Ecto neural progenitor cell (in vitro differentiated cells): ENCODE measurements around the gene MLC1.

Experiments used
- DNase-seq: peaks from one replicate; pipeline ENCODE4 v3.0.0-alpha.2; 2018; ENCODE audit warnings: low spot score

MLC1 gene

GRCh38 chr22:50035131-50035881 lies 49.9 kb downstream of the MLC1 start:
- DNase-seq: no peak

- DNase-seq: no peak
Observed at GRCh38 chr22:50034126-50035081, 50.8 kb downstream of the MLC1 start.

GRCh38 chr22:50032941-50033601 lies 52.2 kb downstream of the MLC1 start:
- DNase-seq: no peak

GRCh38 chr22:50032109-50032871 lies 52.9 kb downstream of the MLC1 start:
- DNase-seq: no peak

GRCh38 chr22:50031189-50032091 lies 53.8 kb downstream of the MLC1 start:
- DNase-seq: no peak

- peak; percentile 86 for DNase-seq
Observed at GRCh38 chr22:50030297-50031188, 54.7 kb downstream of the MLC1 start.

- DNase-seq: no peak
Observed at GRCh38 chr22:50027639-50028537, 57.3 kb downstream of the MLC1 start.

GRCh38 chr22:50025993-50026392 lies 59.2 kb downstream of the MLC1 start:
- DNase-seq: no peak

GRCh38 chr22:50022171-50022819 lies 62.9 kb downstream of the MLC1 start:
- DNase-seq: no peak

- DNase-seq: no peak
Observed at GRCh38 chr22:50020606-50021005, 64.6 kb downstream of the MLC1 start.

GRCh38 chr22:50019316-50019715 lies 65.9 kb downstream of the MLC1 start:
- DNase-seq: no peak

- no peak for DNase-seq
Observed at GRCh38 chr22:50018608-50019285, 66.5 kb downstream of the MLC1 start.

GRCh38 chr22:50017701-50018224 lies 67.5 kb downstream of the MLC1 start:
- no peak for DNase-seq

GRCh38 chr22:50016988-50017700 lies 68.1 kb downstream of the MLC1 start:
- no peak for DNase-seq

- DNase-seq: no peak
Observed at GRCh38 chr22:50016308-50016987, 68.8 kb downstream of the MLC1 start.
